GM10266 (cell line): ENCODE data around the gene KRT1.

Source experiments
- DNase-seq: peaks from one replicate; pipeline ENCODE4 v3.0.0; 2012; ENCODE audit errors: extremely low spot score
- TF ChIP-seq, protein P1 (sequence below): IDR thresholded peaks from 2 replicates; pipeline ENCODE4 v1.5.1; 2012; ENCODE audit warnings: mild to moderate bottlenecking, low read depth; ENCODE audit not compliant: control insufficient read depth, insufficient read depth; ENCODE audit errors: missing control alignments

The KRT1 gene

DNA sequence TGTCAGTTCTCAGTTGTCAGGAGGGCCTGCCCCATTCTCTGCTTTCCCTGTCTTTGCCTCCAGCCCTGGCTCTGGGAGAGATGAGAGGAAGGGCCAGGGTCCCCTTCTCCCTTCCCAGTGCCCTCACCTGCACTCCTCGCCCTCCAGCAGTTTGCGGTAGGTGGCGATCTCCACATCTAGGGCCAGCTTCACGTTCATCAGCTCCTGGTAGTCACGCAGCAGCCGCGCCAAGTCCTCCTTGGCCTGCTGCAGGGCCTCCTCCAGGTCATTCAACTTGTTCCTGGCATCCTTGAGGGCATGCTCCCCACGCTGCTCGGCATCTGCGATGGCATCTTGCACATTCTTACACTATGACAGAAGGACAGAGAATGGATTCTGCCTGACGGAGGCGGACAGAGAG is 33.6 kb downstream of the KRT1 start:
- DNase-seq: no peak
- TF ChIP-seq, protein P1, sequence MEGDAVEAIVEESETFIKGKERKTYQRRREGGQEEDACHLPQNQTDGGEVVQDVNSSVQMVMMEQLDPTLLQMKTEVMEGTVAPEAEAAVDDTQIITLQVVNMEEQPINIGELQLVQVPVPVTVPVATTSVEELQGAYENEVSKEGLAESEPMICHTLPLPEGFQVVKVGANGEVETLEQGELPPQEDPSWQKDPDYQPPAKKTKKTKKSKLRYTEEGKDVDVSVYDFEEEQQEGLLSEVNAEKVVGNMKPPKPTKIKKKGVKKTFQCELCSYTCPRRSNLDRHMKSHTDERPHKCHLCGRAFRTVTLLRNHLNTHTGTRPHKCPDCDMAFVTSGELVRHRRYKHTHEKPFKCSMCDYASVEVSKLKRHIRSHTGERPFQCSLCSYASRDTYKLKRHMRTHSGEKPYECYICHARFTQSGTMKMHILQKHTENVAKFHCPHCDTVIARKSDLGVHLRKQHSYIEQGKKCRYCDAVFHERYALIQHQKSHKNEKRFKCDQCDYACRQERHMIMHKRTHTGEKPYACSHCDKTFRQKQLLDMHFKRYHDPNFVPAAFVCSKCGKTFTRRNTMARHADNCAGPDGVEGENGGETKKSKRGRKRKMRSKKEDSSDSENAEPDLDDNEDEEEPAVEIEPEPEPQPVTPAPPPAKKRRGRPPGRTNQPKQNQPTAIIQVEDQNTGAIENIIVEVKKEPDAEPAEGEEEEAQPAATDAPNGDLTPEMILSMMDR: no peak

DNA sequence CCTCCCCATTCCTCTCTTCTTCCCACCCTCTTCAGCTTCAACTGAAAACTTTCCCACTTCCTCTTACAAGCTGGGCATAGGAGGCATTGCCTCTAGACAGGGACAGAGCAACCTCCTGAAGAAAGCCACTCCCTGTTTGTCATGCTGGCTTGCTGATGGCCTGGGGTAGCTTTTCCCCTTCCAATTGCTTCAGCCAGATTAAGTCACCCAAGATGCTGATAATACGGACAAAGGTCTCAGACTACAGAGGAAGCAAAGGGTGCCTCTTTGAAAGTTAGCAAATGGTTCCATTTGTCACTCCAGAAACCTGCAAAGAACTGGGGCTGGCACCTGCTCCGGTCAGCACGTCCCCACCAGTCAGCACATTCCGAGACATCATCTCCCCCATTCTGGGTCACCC is 34.2 kb downstream of the KRT1 start:
- TF ChIP-seq, protein P1: no peak

DNA sequence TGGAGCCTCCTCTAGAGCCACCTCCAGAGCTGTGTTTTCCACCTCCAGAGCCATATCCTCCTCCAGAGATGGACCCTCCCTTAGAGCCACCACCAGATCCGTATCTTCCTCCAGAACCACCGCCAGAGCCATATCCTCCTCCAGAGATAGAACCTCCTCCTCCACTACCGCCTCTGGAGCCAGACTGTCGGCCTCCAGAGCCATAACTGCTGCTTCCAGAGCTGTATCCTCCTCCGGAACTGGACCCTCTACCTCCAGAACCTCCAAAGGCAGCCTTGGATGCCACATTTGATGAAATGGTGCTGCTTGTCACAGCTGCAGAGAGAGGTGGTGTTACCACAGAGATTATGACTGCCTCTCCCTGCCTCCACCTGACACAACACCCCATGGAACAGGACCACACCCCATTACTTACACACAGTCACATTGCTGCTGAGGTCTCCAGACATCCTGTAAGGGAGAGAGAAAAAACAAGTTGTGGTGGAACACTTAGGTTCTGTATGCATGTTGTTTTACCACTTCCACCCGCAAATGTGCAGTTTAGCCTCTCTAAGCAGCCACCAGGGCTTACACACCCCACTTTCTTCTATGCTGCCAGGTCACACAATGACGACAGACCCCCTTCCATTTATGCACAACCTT is 35.0 kb downstream of the KRT1 start:
- no peak for DNase-seq
- TF ChIP-seq, protein P1: no peak

More for the DNA sequence above, 34.2 kb downstream of the KRT1 start:
- no peak for DNase-seq

DNA sequence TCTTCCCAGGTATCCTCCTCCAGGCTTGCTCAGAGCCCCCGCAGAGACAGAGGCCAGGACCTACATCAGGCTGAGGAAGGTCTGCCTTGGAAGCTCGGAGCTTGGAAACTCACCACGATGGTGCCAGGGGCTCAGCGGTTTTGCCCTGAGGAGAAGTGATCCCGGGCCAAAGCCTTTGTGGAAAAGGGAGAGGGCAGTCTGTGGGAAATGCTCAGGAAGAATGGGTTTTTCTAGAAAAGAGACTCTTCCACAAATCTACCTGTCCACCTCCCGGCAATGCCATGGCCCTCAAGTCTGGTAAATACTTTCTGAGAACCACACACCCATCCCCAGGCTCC is 36.2 kb downstream of the KRT1 start:
- TF ChIP-seq, protein P1: no peak
- no peak for DNase-seq

DNA sequence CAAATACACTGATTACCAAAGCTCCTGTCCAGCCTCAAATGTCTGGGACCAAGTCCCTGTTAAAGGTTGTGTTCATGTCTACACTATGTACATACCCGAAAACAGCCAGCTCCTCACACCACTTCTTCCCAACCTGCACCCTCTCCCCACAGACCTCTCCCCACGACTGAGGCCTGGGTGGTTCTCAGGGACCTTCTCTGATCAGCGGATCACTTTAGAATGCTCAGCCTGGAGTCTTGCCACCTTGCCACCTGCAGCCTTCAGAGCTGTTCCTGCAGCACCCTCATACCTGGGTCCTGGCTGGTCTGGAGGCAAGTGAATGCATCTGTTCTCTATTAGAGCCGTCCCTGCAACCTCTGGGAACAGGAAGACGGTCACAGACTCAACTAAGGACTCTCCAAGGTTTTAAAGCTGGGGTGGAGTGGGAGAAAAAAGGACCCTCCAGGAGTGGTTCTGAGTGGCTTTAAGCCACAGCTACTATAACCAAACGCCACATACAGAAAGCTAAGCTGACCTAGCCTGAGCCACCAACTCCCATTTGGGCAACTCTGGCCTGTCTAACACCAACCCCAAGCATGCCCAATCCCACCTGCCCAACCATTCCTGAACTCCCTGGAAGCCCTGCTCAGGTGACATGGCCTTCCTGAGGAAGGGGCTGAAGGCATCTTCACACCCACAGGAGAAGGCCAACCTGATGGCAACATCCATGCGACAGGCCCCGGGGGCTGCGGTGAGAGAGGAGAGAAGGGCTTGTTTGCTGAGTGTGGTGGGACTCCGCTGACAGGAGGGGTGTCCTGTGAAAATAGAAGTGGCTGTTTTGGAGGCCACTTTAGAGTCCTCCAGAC is 36.8 kb downstream of the KRT1 start:
- TF ChIP-seq, protein P1: no peak
- DNase-seq: no peak

DNA sequence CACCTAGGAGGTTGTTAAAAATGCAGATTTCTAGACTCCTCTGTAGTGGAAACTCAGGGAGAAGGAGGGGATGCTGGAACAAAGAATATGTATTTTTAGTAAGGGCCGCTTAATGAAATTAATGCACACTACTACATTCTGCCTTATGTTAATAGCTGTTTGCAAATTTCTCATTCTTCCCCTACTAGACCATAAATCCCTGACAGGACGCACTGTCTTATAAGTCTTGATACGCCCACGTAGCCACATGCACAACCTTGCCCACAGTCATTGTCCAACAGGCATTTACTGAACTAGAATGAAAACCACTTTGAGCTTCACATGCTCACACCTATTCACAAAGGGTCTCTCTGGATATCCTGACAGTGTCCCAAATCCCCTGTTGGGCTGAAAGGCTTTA is 38.7 kb downstream of the KRT1 start:
- no peak for DNase-seq
- TF ChIP-seq, protein P1: no peak

DNA sequence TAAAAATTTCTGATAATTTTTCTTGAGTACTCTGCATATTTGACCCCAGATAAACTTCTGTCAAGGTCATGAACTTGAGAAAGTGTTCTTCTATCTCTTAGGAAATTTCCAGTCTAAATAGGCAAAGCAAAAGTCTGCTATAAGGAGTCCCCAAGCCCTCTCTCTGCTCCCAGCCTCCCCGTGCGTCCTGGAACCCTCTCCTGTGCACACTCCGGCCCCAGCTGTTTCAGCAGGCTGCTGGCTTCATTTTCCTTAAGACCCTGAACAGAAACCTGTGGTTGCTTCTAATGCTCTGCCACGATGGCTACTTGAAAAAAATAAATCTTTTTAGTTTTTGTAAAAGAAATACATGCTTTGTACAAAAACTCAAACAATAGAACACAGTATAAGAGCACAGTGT is 42.9 kb downstream of the KRT1 start:
- no peak for DNase-seq
- TF ChIP-seq, protein P1: no peak
